GM13976 (cell line): Measurements from ENCODE around the gene BEST2.
"Not testable (repeated sequence)": the region's sequence is repeated elsewhere in the genome, so short reads cannot be mapped to it uniquely, and the experiment has no call there.

Source experiments
- DNase-seq: peaks from one replicate; pipeline ENCODE4 v3.0.0; 2012; ENCODE audit warnings: low spot score
- CTCF ChIP-seq: IDR thresholded peaks from 2 replicates; pipeline ENCODE4 v1.5.1; 2012; ENCODE audit warnings: borderline replicate concordance, mild to moderate bottlenecking; ENCODE audit not compliant: insufficient read depth; ENCODE audit errors: extremely low read depth, missing control alignments, control extremely low read depth
- in situ Hi-C: fragments of 300-500 bp; cut with MboI; formaldehyde crosslinking; loops from one replicate; pipeline ENCODE4 v1.12.0; 2022; ENCODE audit warnings: low sequenced_read_pairs, mixed read lengths, inconsistent platforms; ENCODE audit not compliant: unreplicated experiment

Gene BEST2

GRCh38 chr19:12721656-12722565, 29.7 kb upstream of the BEST2 start:
- peak; percentile 84 for DNase-seq
- no peak for TF ChIP-seq CTCF
- in situ Hi-C loops = no loop called here

- in situ Hi-C loops = no loop called here
- no peak for TF ChIP-seq CTCF
- DNase-seq = peak; percentile 97
These were observed 28.8 kb upstream of the BEST2 start for GRCh38 chr19:12722566-12723380.

GRCh38 chr19:12723381-12723640, 28.3 kb upstream of the BEST2 start:
- no peak for TF ChIP-seq CTCF
- in situ Hi-C loops = no loop called here
- no peak for DNase-seq

- peak; percentile 82 for DNase-seq
- in situ Hi-C loops = no loop called here
- TF ChIP-seq CTCF = no peak
These were observed 27.8 kb upstream of the BEST2 start, which contains the start of gene TNPO2 for GRCh38 chr19:12723641-12724426. Gene TNPO2, minus strand, starts transcription at chr19:12723932. Its CDS starts 2,955 bp downstream, at chr19:12720977.

- in situ Hi-C loops, DNase-seq: not testable (repeated sequence)
These were observed 26.0 kb upstream of the BEST2 start for GRCh38 chr19:12725612-12726011.

GRCh38 chr19:12726988-12727316, 24.6 kb upstream of the BEST2 start:
- DNase-seq = no peak
- TF ChIP-seq CTCF = no peak
- in situ Hi-C loops = no loop called here
